ENCODE measurements around the gene MITD1.

DNA sequence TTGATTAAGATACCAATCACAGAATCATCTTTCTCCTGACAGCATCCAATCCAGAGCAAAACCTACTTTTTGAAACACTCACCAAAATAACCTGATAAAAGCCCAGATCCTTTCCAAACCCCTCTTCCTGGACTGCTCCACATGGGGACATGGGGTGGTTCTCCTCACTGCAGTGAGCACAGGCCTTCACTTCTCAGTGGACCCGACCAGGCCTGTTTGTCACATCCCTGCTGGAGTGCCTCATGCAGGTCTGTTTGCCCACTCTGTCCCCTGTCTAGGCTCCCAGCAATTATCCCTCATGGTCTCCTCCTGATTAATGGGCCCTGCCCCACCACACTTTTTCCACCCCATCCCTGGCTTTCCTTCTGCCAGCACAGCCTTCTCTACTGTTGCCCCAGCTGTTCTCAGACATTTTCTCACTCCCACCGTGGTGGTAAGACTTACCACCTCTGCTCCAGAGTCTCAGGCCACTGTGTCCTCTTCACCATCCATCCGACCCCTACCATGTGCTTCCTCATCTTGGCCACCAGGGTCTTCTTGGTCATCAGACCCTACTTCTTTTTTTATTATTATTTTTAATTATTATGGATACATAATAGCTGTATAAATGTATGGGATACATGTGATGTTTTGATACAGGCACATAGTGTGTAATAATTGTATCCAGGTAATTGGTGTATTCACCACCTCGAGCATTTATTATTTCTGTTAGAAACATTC, 21.3 kb upstream of the MITD1 start:
- TF ChIP-seq, protein P1, sequence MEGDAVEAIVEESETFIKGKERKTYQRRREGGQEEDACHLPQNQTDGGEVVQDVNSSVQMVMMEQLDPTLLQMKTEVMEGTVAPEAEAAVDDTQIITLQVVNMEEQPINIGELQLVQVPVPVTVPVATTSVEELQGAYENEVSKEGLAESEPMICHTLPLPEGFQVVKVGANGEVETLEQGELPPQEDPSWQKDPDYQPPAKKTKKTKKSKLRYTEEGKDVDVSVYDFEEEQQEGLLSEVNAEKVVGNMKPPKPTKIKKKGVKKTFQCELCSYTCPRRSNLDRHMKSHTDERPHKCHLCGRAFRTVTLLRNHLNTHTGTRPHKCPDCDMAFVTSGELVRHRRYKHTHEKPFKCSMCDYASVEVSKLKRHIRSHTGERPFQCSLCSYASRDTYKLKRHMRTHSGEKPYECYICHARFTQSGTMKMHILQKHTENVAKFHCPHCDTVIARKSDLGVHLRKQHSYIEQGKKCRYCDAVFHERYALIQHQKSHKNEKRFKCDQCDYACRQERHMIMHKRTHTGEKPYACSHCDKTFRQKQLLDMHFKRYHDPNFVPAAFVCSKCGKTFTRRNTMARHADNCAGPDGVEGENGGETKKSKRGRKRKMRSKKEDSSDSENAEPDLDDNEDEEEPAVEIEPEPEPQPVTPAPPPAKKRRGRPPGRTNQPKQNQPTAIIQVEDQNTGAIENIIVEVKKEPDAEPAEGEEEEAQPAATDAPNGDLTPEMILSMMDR (conservative IDR thresholded peaks at IDR 0.05), result peak; percentile 34; the same call in 1 of the 2 replicates
- no peak for TF ChIP-seq EZH2 (IDR thresholded peaks at IDR 0.05; ENCODE audit: low read depth)

Measured in PC-9 (cell line).